ENCODE results near the gene SULT1C4.

The SULT1C4 gene

GRCh38 chr2:108345951-108346350 is 31.8 kb upstream of the SULT1C4 start:
- TF ChIP-seq POLR2AphosphoS5 (IDR thresholded peaks at IDR 0.05; ENCODE audit: low read depth), result no peak
- TF ChIP-seq GABPA (IDR thresholded peaks at IDR 0.05; ENCODE audit: low read depth), result no peak
- TF ChIP-seq SPI1 (IDR thresholded peaks at IDR 0.05; ENCODE audit: borderline replicate concordance, low read depth), result no peak
- TF ChIP-seq REST (IDR thresholded peaks at IDR 0.05; ENCODE audit: insufficient replicate concordance, low read depth), result no peak
- TF ChIP-seq CTCF (IDR thresholded peaks at IDR 0.05; ENCODE audit: insufficient read depth, low read length), result no peak
- no peak overlapping the region for H3K27ac ChIP-seq (replicated peaks)
- no peaks in the 10 kb centered on the region for H3K27me3 ChIP-seq (ENCODE audit: insufficient read depth, poor library complexity, severe bottlenecking)
- no peak for DNase-seq (ENCODE audit: low read depth in 1 of 2, low spot score in 1 of 2)
- H3K4me3 ChIP-seq (replicated peaks; ENCODE audit: insufficient read depth, low read length), result no peak overlapping the region

GRCh38 chr2:108346827-108347226 is 30.9 kb upstream of the SULT1C4 start:
- TF ChIP-seq REST (IDR thresholded peaks at IDR 0.05; ENCODE audit: insufficient replicate concordance, low read depth) (no peak), SPI1 (IDR thresholded peaks at IDR 0.05; ENCODE audit: borderline replicate concordance, low read depth) (no peak), POLR2AphosphoS5 (IDR thresholded peaks at IDR 0.05; ENCODE audit: low read depth) (no peak), CTCF (IDR thresholded peaks at IDR 0.05; ENCODE audit: insufficient read depth, low read length) (no peak), GABPA (IDR thresholded peaks at IDR 0.05; ENCODE audit: low read depth) (no peak)
- H3K27ac ChIP-seq (replicated peaks), result no peak overlapping the region
- no peaks in the 10 kb centered on the region for H3K27me3 ChIP-seq (ENCODE audit: insufficient read depth, poor library complexity, severe bottlenecking)
- DNase-seq (ENCODE audit: low read depth in 1 of 2, low spot score in 1 of 2), result no peak
- no peak overlapping the region for H3K4me3 ChIP-seq (replicated peaks; ENCODE audit: insufficient read depth, low read length)

- no peak for TF ChIP-seq CTCF (IDR thresholded peaks at IDR 0.05; ENCODE audit: insufficient read depth, low read length)
- no peak for TF ChIP-seq GABPA (IDR thresholded peaks at IDR 0.05; ENCODE audit: low read depth)
- Histone ChIP-seq H3K4me3 (replicated peaks; ENCODE audit: insufficient read depth, low read length) (no peak overlapping the region), H3K27ac (replicated peaks) (no peak overlapping the region), H3K27me3 (ENCODE audit: insufficient read depth, poor library complexity, severe bottlenecking) (no peaks in the 10 kb centered on the region)
- DNase-seq (ENCODE audit: low read depth in 1 of 2, low spot score in 1 of 2), result no peak
Observed at GRCh38 chr2:108347786-108348185, 30.0 kb upstream of the SULT1C4 start.

- H3K4me3 ChIP-seq (replicated peaks; ENCODE audit: insufficient read depth, low read length), result no peak overlapping the region
- no peaks in the 10 kb centered on the region for H3K27me3 ChIP-seq (ENCODE audit: insufficient read depth, poor library complexity, severe bottlenecking)
- H3K27ac ChIP-seq (replicated peaks), result no peak overlapping the region
- no peak for TF ChIP-seq GABPA (IDR thresholded peaks at IDR 0.05; ENCODE audit: low read depth)
- no peak for TF ChIP-seq CTCF (IDR thresholded peaks at IDR 0.05; ENCODE audit: insufficient read depth, low read length)
- TF ChIP-seq POLR2AphosphoS5 (IDR thresholded peaks at IDR 0.05; ENCODE audit: low read depth), result no peak
- no peak for TF ChIP-seq SPI1 (IDR thresholded peaks at IDR 0.05; ENCODE audit: borderline replicate concordance, low read depth)
- TF ChIP-seq REST (IDR thresholded peaks at IDR 0.05; ENCODE audit: insufficient replicate concordance, low read depth), result no peak
- no peak for DNase-seq (ENCODE audit: low read depth in 1 of 2, low spot score in 1 of 2)
Observed at GRCh38 chr2:108348816-108349570, 28.8 kb upstream of the SULT1C4 start.

Measured in HL-60 (cell line).